Fibroblast of peridontal ligament (primary cell): ENCODE results near the gene PLPP4.

Source experiments
- DNase-seq: peaks from one replicate; pipeline ENCODE4 v3.0.0-alpha.2; 2010; ENCODE audit errors: extremely low read depth

The PLPP4 gene

DNA sequence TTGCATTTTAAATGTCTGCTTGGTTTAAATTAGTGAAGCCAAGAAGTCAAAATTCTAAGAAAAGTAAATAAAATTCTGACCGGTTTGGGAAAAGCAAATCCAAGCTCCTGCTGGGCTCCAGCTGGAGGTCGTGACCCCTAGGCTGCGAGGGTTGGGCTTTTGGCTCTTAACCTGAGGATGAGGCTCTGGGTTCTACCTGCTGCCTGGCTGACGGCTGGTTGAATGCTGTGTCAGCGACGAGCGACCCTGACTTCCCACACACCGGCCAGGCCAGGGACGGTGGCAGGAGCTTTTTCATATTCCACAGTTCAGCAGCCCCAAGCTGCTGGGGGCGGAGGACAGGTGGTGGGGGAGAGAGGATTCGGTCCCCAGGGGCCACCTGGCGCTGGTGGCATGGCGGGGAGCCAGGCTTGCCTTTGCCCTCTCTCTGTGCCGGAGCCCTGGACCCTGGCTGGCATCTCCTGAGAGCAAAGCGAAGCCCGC, 843 bp upstream of the PLPP4 start:
- DNase-seq, result no peak

DNA sequence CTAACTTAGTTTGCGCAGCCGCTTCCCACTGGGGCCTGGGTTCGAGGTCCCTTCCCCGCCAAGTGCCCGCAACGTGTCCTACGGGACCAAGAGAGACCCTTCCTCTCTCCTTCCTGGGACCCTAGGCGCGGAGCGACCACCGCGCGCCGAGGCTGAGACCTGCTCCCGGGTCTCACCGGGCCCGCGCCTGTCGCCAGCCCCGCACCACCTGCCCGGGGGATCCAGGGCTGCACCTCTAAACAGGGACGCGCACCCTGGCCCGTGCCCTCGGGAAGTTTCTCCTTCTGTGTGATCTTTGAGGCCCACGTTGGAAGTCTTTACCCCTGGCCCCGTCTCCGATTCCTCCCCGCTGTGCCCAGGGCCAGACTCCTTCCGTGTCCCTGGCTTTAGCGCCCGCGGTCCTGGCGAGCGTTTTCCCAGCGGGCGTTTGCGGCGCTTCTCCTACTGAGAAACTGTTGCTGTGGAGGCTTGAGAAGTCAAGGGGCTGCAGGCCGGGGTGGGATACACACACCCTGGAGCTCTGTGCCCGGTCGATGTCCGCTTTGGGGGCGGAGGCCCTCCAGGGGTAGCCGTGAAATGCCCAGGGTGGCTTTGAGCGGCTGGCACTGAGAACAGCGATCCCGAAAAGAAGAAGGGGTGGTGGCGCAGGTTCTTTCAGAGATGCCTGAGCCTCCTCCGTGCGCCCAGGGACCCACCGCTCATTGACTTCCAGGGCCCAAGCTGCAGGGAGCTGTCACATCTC, 575 bp downstream of the PLPP4 start:
- no peak for DNase-seq

DNA sequence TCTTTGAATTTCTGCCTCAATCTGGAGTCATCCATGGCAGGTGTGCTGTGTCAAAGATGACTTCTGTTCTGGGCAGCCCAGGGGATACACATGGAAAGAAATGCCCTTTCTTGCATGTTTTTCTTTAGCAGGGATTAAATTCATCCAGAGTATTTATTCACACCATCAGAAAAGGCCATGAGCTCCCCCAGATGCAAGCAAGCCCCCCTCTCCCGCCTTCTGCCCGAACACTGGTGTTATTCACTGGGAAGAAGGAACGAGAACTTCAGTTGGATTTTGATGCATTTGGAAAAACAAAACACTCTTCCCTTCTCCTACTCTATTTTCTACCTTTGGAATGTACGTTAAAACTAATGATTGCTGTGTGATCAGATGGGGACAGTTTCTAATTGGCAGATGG, 1.4 kb downstream of the PLPP4 start:
- DNase-seq, result no peak

DNA sequence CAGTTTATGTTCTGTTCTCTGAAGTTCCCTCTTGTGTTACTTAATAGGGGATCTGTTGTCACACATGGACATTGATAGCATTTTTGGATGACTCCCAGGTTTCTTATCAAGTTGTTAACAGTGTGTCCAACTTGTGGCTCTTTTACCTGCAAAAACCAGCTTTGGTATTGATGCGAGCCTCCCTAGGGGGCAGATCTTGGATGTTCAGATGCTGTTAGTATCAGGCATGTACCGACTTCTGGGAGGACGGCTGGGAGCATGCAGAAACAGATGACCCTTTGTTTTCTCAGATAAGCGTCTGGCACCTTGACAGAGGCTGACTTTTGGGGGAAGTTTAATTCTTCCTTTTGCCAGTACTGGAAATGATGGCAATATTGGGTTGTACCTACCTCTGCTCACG, 2.2 kb downstream of the PLPP4 start:
- no peak for DNase-seq

DNA sequence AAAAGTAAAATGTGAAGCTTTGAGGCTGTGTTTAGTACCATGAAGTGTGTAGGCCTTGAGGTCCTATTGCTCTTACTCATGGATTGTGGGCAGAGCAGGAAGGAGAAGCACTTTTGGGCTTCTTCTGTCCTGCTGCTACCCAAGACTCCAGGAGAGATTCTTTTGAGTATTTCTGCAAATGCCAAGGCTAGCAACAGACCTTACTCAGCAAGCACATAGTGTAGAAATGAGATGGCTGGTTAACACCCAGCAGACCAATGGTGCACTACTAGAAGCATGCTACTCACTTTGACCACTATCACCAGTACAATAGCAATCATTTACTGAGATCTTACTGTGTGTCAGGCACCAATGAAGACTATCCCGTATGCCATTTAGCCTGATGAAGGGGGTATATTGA, 3.2 kb downstream of the PLPP4 start:
- DNase-seq, result no peak

DNA sequence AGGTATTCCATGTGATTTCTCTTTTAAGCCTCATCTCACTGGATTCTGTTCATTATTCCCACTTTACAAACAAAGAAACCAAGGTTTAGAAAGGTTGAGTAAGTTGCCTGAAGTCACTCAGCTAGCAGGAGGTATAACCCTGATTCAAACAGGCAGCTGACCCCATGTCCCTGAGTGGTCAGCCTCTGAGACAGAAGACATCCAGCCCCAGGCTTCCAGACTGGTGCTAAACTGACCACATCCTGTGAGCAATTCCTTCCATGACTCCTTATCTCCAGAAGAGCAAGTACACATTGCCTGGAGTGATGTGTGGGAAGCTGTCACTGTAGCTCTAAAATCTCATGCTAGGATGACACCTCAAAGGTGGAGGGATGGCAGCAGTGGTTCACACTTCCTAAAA, 3.7 kb downstream of the PLPP4 start:
- DNase-seq, result peak; percentile 62

DNA sequence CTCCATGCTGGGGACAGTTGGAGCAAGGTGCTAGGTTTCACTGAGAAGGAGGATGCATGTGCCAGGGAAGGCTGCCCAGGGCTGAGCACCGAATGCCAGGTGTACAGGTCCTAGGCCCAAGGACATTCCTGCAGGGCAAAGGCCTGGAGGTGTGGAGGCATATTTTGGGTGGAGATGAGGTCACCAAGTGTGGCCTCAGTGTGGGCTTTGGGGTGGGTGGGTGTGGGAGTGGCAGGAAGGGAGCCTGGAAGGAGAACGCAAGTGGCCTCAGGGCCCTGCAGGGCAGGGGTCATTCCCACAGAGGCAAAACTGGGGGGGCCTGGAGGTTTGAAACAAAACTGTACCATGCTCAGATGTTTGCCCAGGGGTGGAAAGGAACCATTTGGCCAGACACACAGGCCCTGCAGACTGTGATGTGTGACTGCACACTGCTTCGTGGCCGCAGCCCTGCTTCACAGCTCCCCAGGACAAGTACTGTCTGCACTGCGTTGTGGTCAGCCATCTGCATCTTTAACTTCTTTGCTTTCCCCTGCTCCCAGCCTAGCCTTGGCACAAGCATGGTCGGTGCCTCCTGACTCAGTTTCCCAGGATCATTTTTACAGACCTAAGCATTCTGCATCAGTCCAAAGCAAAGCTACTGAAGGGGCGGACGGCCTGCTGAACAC, 5.1 kb downstream of the PLPP4 start:
- no peak for DNase-seq

DNA sequence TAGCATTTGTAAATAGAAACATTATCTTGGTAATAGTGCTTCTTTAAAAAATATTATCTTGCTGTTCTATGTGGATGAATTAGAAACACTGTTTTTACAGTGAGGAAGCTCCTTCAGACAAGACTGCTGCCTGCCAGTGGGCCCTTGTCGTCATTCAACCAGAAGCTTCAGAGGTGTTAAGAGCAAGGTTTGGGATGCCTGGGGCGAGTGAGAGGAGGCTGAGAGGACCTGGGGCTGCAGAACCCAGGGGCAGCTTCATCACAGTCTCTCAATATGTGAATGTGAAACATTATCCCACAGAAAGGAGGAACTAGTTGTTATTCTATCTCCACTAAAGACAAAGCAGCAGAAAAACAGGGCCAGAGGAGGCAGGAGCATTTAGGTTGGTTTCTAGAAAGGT, 8.1 kb downstream of the PLPP4 start:
- no peak for DNase-seq

DNA sequence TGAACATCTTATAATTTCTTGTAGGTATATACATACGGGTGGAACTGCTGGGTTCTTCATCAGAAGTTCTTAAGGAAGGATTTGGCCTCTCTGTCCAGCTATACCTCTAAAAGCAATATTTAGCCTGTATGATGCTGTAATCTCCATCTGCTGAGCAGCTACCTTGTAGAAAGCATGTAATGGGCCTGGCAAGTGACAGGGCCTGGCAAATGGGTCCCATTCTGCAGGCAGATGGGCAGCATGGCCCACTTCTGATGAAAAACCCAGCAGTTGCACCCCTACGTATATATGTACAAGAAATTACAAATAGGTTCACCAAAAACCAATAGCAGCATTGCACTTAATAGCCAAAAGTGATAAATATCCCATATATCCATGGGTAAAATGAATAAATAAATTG, 9.0 kb downstream of the PLPP4 start:
- DNase-seq, result no peak

DNA sequence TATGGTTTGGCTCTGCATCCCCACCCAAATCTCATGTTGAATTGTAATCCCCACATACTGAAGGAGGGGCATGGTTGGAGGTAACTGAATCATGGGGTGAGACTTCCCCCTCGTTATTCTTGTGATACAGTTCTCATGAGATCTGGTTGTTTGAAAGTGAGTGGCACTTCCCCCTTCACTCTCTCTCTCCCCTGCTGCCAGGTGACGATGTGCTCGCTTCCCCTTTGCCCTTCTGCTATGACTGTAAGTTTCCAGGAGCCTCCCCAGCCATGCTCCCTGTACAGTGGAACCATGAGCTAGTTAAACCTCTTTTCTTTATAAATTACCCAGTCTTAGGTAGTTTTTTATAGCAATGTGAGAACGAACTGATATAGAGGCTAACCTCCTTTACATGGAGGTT, 16.6 kb downstream of the PLPP4 start:
- DNase-seq, result no peak

DNA sequence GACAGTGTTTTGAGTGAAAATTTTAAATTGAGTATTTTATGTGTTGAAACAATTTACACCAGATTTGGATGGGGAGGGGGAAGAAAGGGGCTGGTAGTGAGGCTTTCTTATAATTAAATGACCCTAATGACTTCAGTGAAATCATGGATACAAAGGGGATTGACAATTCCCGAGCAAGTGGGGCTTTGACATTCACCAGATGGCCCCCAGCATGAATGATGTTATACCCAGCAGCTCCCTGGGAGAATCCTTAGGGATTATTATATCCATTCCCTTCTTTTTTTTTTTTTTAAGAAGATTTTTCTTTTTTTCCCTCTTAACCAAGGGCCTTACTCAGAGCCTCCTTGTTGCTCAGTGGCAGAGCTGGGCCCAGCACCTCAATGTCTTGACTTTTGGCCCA, 17.9 kb downstream of the PLPP4 start:
- DNase-seq, result no peak

DNA sequence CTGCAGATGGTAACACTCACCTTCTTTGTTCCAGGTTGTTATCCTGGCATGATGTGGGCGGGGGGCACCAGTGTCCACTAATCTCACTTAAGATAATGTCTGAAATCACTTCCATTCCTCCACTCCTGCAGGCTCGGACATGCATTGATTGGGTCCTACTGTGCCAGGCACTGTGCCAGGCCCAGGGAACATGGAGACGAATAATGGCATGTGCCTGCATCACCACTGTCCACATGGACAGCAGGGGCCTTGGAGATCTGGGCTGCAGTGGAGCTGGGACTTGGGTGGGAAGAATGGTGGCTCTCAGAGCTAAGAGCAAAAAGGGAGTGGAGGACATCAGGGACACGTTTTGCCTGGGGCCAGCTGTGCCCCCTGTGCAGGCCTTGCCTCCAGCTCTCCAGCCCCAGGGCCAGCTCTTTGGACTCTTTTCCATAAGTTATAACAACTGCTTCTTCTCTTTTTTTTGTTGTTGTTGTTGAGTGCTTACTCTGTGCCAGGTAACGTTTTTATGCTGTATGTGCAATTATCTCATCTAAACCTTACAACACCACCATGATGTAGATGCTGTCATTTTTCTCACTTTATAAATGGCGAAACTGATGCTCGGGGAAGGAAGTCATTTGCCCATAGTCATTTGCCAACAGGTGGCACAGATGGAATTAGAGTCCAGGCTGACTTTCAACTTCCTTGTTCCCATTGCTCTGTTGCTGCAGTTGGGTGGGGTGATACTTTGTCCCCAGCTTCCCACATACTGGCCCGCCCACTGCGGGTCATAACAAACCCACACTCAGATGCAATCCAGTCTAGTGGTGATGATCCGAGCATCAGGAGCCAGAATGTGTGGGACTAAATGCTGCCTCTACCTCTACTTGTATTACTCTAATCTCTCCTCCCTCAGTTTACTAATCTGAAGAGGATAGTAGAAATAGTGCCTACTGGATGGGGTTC, 19.1 kb downstream of the PLPP4 start:
- DNase-seq, result no peak

DNA sequence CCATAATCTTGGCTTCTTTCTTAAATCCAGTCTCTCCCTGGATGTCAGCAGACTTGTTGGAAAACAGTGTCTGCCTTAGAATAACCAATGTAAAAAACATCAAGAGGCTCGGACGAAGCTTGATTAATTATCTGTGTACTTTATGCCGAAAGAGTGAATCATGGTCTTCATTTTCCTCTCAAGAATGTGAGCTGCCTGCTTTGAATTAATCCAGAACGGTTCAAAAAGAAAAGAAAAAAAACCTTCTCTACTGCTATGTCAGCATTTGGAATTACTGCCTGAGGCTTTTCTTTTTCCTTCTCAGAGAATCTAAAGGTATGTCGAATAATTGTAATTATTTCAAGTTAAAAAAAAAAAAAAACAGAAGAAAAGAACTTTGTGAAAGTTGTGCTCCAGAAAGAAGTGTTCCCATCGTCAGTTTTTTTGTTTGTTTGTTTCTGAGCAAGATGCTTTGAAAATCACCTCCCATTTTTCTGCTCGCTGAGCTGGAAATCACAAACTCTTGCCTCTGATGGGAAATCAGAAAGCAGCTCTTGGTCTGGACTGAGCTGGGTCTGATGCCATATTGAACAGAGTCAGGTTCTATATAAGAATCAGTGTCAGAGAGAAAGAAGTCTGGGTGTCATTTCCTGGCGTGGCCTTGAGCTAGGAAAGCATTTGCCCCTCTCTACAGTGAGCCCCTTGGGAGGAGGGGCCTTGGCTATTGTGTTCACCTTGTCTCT, 20.2 kb downstream of the PLPP4 start:
- DNase-seq, result peak; percentile 40

DNA sequence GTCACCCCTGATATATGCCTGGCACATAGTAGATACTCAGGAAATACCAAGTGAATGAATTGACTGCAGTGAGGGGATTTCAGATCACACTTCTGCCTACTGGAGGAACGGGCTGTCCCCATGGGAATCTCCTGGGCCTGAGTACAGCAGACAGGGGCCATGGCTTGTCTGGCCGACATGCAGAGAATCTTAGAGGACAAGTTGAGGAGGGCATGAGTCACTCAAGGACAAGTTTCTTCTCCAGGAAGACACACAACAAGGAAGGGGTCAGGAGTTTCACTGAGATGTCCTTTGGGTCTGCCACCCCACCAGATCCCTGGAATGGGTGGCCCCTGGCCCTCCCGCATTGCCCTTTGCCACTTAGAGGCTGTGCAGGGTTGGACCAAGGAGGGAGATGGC, 20.7 kb downstream of the PLPP4 start:
- DNase-seq, result no peak

DNA sequence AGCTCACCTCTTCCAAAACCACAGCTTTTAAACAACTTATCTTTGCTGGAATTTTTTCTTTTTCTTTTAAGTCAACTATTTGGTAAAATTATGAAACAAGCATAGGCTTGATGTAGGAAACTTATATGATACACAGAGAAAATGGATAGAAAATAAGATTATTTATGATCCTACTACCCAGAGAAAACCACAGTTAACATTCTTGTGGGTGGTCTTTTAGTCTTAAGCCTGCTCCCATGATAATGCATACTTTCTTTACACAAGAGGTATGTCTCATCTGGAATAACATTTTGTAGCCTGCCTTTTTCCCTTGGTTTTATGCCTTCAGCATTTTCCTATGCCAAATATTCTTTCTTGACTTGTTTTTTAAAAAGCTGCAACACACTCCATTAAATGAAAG, 21.4 kb downstream of the PLPP4 start:
- DNase-seq, result no peak

DNA sequence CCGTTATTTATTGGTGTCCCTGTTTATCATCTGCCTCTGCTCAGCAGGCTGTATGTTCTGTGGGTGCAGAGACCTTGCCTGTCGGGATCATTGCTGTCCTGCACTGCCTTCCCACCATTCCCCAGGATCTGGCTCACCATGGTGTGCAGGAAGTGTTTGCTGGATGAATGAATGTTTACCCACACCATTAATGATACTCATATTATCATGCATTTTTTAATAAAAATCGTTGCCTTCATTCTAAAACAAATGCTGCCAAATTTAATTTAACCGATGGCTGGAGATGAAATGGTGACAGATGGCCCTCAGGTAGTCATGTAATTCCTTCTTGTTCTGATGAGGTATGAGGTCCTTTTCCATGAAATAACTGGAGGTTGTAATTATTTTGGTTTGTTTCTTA, 22.5 kb downstream of the PLPP4 start:
- no peak for DNase-seq

DNA sequence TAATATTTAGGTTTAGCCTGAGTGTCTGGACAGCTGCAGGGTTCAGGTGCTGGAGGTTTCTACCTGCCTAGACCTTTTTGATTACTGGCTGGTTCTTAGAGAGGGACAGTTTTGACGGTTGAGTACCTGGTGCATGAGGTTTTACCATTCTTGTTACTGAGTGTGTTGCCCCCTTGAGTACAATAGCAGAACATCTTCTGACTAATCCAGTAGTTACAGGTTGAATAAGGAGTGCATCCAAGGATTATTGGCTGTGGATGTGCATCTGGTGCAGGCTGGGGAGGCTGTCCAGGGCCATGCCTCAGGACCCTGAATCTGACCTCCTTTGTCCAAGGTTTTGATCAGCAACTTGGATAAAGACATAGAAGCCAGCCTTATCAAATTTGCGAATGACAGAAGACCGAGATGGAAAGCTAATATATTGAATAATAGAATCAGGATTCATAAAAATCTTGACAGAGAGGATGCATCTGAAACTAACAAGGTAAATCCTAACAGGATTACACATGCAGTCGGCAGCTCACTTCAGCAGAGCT, 23.1 kb downstream of the PLPP4 start:
- no peak for DNase-seq

DNA sequence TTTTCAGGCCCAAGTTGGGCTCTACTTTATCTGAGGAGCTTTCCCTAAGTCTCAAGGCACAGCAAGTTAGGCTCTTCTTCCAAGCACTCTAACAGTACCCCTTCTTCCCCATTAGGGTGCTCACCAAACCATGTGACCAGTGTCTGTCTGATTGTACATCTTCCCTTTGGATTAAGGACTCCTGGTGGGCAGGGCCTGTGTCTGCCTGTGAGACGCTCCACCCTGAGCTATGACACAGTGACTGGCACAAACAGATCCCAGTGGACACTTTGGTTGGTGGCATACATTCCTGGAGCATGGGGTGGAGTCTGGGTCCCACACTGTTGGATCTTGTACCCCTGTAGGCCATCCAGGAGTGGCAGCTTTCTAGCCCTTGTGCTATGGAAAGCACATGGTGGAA, 23.8 kb downstream of the PLPP4 start:
- DNase-seq, result no peak

DNA sequence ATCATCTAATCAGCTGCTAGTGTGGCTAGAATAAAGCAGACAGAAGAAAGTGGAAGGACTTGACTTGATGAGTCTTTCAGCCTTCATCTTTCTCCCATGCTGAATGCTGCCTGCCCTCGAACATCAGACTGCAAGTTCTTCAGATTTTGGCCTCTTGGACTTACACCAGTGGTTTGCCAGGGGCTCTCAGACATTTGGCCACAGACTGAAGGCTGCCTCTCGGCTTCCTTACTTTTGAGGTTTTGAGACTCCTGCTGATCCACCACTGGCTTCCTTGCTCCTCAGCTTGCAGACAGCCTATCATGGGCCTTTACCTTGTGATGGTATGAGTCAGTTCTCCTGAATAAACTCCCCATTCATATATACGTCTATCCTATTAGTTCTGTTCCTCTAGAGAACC, 26.0 kb downstream of the PLPP4 start:
- DNase-seq, result no peak

DNA sequence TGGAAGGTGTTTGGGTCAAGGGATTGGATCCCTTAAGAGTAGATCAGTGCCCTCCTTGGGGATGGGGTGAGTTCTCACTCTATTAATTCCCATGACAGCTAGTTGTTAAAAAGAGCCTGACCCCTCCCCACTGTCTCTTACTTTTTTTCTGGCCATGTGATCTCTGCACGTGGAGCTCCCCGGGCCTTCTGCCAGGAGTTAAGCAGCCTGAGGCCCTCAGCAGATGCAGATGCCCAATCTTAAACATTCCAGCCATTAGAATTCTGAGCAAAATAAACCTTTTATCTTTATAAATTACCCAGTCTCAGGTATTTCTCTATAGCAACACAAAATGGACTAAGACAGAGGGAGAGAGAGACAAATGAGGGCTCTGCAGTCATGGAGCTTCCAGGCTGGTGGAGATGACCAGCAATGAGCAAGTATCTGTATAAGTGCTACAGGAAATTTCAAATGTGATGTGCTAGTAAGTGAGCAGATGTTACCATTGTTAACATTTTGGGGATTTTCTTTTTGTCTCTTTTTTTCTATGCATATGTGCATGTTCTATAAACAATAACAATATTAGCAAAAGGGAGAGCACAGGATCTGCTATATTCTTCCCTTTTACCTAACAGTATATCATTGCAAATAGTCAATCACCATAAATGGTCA, 26.7 kb downstream of the PLPP4 start:
- no peak for DNase-seq

DNA sequence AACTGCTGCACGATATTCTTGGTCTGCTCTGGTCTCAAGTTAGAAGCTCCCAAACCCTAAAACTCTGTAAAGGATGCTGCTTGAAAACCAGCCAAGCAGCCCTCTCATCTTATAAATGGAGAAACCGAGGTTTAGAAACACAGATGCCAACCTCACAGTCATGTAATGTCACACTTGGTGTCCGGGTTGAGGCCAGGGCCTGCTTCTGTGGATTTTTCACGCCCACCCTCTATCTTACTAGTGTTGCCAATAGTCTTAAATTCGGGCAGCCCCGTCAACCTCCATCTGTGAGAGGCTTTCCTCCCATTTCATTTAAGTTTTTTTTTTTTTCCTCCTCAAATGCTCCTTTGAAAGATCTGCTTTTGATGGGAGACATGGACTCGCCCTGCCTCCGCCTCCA, 28.9 kb downstream of the PLPP4 start:
- DNase-seq, result no peak
